HFFc6 (cell line): ENCODE measurements around the gene RIPOR3. TPM values are rescaled to one million over a fixed set of nuclear protein-coding genes. Genes with fewer than 3 reads are reported as not detected.

ENCODE experiments used
- DNase-seq: peaks from one replicate; pipeline ENCODE4 v3.0.0-alpha.2; 2018
- H3K27ac Mint-ChIP-seq: 2 replicates; pipeline ENCODE4 v1.8.0; 2020; ENCODE audit warnings: mild to moderate bottlenecking, mixed read lengths
- H3K27me3 Mint-ChIP-seq: 2 replicates; pipeline ENCODE4 v1.8.0; 2021; ENCODE audit warnings: mild to moderate bottlenecking, moderate library complexity, mixed read lengths; ENCODE audit not compliant: insufficient read depth
- H3K36me3 Mint-ChIP-seq: 2 replicates; pipeline ENCODE4 v1.8.0; 2021; ENCODE audit warnings: low read depth, mixed read lengths
- H3K4me1 Mint-ChIP-seq: 2 replicates; pipeline ENCODE4 v1.8.0; 2020; ENCODE audit warnings: low read depth, mixed read lengths
- H3K4me3 Mint-ChIP-seq: 2 replicates; pipeline ENCODE4 v1.8.0; 2020; ENCODE audit warnings: mild to moderate bottlenecking, moderate library complexity, mixed read lengths
- H3K9me3 Mint-ChIP-seq: 2 replicates; pipeline ENCODE4 v1.8.0; 2020; ENCODE audit warnings: mild to moderate bottlenecking, mixed read lengths
- CTCF ChIP-seq: fragments of 200-600 bp; sonication (generic); IDR thresholded peaks from 2 replicates; pipeline ENCODE4 v1.5.0; 2021; ENCODE audit warnings: antibody characterized with exemption, mild to moderate bottlenecking
- total RNA-seq, 6 experiments: library from RNA; stranded (reverse); fragmentation: NEBNext Ultra II Directional; extraction: Animal tissue kit (Norgen Biotek cat#: 25700); gene quantifications; 2 replicates in 1 of 6; 3 replicates in 5 of 6; pipeline ENCODE4 v1.2.3, GENCODE V29; 2021

Gene RIPOR3
- total RNA-seq, 6 experiments from 2014 or later = 0.07 to 0.25 (median 0.11) TPM

DNA sequence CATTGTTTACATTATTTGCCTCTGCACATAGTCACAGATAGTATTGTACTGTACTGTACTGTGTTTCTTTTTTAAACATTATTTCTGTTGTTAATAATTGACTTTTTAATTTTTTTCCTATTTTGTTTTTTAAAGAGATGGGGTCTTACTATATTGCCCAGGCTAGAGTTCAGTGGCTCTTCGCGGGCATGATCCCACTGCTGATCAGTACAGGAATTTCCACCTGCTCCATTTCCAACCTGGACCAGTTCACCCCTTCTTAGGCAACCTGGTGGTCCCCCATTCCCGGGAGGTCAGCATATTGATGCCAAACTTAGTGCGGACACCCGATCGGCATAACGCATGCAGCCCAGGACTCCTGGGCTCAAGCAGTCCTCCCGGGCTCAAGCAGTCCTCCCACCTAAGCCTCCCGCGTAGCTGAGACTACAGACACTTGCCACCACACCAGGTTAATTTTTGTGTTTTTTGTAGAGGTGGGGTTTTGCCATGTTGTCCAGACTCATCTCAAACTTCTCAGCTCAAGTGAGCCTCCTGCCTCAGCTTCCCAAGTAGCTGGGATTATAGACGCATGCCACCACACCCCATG, 133.7 kb downstream of the RIPOR3 start:
- Mint-ChIP-seq H3K4me1 (peaks cover 55% of the 10 kb centered on the region), H3K9me3 (no peaks in the 10 kb centered on the region), H3K27ac (peak overlapping the region; percentile 87), H3K36me3 (peaks cover 38% of the 10 kb centered on the region), H3K27me3 (no peaks in the 10 kb centered on the region; the same call in none of the 2 replicates), H3K4me3 (peak overlapping the region; percentile 77)
- DNase-seq = no peak
- TF ChIP-seq CTCF = no peak

DNA sequence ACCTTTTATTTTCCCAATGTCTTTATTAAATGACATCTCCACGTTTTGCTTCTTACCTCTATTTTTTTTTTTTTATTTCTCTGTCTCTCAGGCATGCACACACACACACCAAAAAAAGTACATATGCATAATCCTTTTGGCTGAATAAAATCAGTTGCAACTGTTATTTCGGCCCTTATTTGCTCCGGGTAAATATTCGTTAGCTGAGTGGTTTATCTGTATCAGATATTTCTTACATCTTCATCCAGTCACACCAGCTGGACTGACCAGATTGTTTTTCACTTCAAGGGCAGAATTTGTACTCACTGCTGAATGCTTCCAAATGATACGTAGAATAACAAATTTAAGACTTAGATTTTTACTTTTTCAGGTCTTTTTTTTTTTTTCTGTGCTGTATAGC, 135.7 kb downstream of the RIPOR3 start:
- Mint-ChIP-seq H3K27me3 (no peaks in the 10 kb centered on the region; the same call in 1 of the 2 replicates), H3K36me3 (peaks cover 38% of the 10 kb centered on the region), H3K4me3 (no peak overlapping the region), H3K4me1 (peaks cover 50% of the 10 kb centered on the region), H3K27ac (no peak overlapping the region), H3K9me3 (no peaks in the 10 kb centered on the region)
- DNase-seq = no peak
- TF ChIP-seq CTCF = no peak

GRCh38 chr20:50554694-50555579, 136.4 kb downstream of the RIPOR3 start:
- peaks cover 50% of the 10 kb centered on the region for H3K4me1 Mint-ChIP-seq
- H3K36me3 Mint-ChIP-seq = peaks cover 40% of the 10 kb centered on the region
- no peaks in the 10 kb centered on the region for H3K9me3 Mint-ChIP-seq
- no peak overlapping the region for H3K4me3 Mint-ChIP-seq
- H3K27me3 Mint-ChIP-seq = no peaks in the 10 kb centered on the region; the same call in 1 of the 2 replicates
- no peak for DNase-seq
- H3K27ac Mint-ChIP-seq = no peak overlapping the region
- TF ChIP-seq CTCF = no peak

- Mint-ChIP-seq H3K36me3 (peaks cover 29% of the 10 kb centered on the region), H3K27ac (no peak overlapping the region), H3K4me1 (peaks cover 42% of the 10 kb centered on the region), H3K9me3 (no peaks in the 10 kb centered on the region), H3K27me3 (no peaks in the 10 kb centered on the region; the same call in 1 of the 2 replicates), H3K4me3 (no peak overlapping the region)
- DNase-seq = no peak
- TF ChIP-seq CTCF = no peak
Observed at GRCh38 chr20:50552979-50553378, 138.4 kb downstream of the RIPOR3 start.

GRCh38 chr20:50551288-50551687, 140.1 kb downstream of the RIPOR3 start:
- H3K4me3 Mint-ChIP-seq = no peak overlapping the region; the same call in 1 of the 2 replicates
- no peaks in the 10 kb centered on the region; the same call in 1 of the 2 replicates for H3K27me3 Mint-ChIP-seq
- H3K27ac Mint-ChIP-seq = peak overlapping the region; percentile 61
- no peak for DNase-seq
- H3K36me3 Mint-ChIP-seq = peaks cover 30% of the 10 kb centered on the region
- no peaks in the 10 kb centered on the region for H3K9me3 Mint-ChIP-seq
- peaks cover 44% of the 10 kb centered on the region for H3K4me1 Mint-ChIP-seq
- no peak for TF ChIP-seq CTCF
